ENCODE measurements around the gene UBE2D4. TPM values are rescaled to one million over a fixed set of nuclear protein-coding genes. Genes with fewer than 3 reads are reported as not detected.
A peak's percentile ranks its signal among the peaks of the same experiment; 100 is the strongest.

Gene UBE2D4
- total and polyA plus RNA-seq, 9 of the 15 experiments (the other 6 are each of a cell fraction or from before 2014, with no cell fraction given), result 3.3 to 16.2 (median 7.5) TPM

DNA sequence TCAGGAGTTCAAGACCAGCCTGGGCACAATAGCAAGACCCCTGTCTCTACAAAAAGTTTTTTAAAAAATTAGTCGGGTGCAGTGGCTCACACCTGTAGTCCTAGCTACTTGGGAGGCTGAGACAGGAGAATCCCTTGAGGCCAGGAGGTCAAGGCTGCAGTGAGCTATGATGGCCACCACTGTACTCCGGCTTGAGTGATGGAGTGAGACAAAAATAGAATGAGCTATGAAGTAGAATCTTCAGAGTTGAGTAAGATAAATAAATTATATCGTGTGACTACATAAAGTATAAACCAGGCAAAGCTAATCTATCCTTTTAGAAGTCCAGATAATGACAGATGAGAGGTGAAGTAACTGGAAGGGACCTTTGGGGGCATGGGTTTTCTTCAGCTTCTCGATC is 41.6 kb upstream of the UBE2D4 start:
- 0 out of 3 replicates have a peak, but pooled peaks have one; percentile 26 for ATAC-seq
- Histone ChIP-seq H3K4me1 (replicated peaks in 1 of 2; ENCODE audit: control insufficient read depth in 2 of 2, insufficient read depth in 2 of 2, low read length in 2 of 2) (peaks cover 0 to 3% of the 10 kb centered on the region in 2 experiments; a peak in 1 of 5 replicates), H3K79me2 (ENCODE audit: control insufficient read depth, insufficient read depth, low read length) (peaks cover 12% of the 10 kb centered on the region; the same call in 2 of the 3 replicates), H3K27ac (ENCODE audit: extremely low read depth, low read depth, low read length) (no peak overlapping the region), H3K9me1 (ENCODE audit: control insufficient read depth, insufficient read depth, low read length) (no peaks in the 10 kb centered on the region), H3K36me3 (ENCODE audit: control insufficient read depth, insufficient read depth, low read length) (peaks cover 54% of the 10 kb centered on the region), H3K9ac (ENCODE audit: insufficient read depth in 1 of 2, low read depth in 2 of 2, low read length in 2 of 2) (no peak overlapping the region), H3K9me3 (replicated peaks; ENCODE audit: control insufficient read depth, insufficient read depth, low read depth, low read length) (no peaks in the 10 kb centered on the region), H2AFZ (ENCODE audit: low read depth, low read length) (no peak overlapping the region), H3K27me3 (ENCODE audit: control insufficient read depth in 2 of 2, insufficient read depth in 2 of 2, low read length in 2 of 2) (no peaks in the 10 kb centered on the region), H3K4me3 (no peak overlapping the region), H4K20me1 (replicated peaks; ENCODE audit: control insufficient read depth, insufficient read depth, low read length) (no peaks in the 10 kb centered on the region), H3K4me2 (ENCODE audit: insufficient read depth, low read length) (no peak overlapping the region)
- intact Hi-C loops (cut with micrococcal nuclease), result no loop called here
- 77% methylated on average over 4 of the region's 4 CpGs for WGBS (ENCODE audit: insufficient coverage, low coverage, missing lambda C conversion rate)
- no peak for FAIRE-seq
- 0 out of 2 replicates have a peak, but pooled peaks have one; percentile 12 for TF ChIP-seq MEF2A (IDR thresholded peaks at IDR 0.05; ENCODE audit: control insufficient read depth, low read depth, low read length)
- no peak for TF ChIP-seq GATA2 (CRISPR knock-in tag; IDR thresholded peaks at IDR 0.05)
- CTCF ChIA-PET (ENCODE audit: low intra/inter-chr PET ratio), result no interaction called here
- in situ Hi-C loops (cut with MboI), result no loop called here
- no peak for DNase-seq (ENCODE audit: extremely low read depth in 1 of 4, low spot score in 3 of 4)
- no TSS peak for BruUV-seq (replicated peaks)
- POLR2A ChIA-PET, result interaction anchor here (0.6 to 2.5 kb wide), 4 partner anchors 11 to 186 kb away, joined by 3 to 19 read pairs (median 4); partner anchors contain the start of gene MRPS24

DNA sequence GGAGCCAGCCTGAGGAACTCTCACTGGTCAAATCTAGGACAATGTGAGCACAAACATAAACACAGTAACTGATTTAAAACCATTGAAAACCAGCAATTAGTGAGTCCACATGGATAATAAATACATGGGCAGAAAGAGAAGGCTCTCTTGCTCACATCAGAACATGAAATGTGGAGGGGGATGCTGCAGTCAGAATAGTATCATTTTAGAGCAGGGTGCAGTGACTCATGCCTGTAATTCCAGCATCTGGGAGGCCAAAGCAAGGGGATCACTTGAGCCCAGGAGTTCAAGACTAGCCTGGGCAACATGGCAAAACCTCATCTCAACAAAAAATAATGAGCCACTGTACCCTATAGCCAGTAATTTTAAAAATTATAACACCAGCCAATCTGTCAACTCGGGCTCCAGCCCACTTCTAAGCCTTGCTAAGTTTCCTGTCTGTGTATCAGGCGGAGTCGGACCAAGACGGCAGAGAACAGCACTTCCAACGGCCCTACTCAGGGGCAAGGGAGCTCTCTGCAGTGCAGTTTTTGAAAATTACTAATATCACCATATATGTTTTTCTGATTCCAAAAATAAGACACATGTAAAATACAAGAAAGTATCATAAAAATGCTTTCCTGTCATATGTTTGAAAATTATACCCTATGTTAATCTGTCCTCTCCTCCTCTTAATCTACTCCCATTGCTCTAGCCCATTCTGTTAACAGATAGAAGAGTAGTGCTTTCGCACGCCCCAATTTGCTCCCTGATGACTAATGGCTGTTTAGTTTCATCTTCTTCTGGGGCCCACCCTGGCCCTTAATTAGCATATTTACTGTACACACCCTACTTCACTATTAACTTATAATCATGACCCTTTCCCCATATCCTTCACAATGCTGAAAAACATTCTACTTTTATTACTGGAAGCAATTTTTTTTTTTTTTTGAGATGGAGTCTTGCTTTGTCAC is 37.0 kb upstream of the UBE2D4 start:
- intact Hi-C loops (cut with micrococcal nuclease), result no loop called here
- in situ Hi-C loops (cut with MboI), result no loop called here
- Histone ChIP-seq H3K79me2 (ENCODE audit: control insufficient read depth, insufficient read depth, low read length) (peaks cover 33% of the 10 kb centered on the region), H3K36me3 (ENCODE audit: control insufficient read depth, insufficient read depth, low read length) (peaks cover 20% of the 10 kb centered on the region; the same call in 2 of the 3 replicates), H3K9ac (ENCODE audit: insufficient read depth in 1 of 2, low read depth in 2 of 2, low read length in 2 of 2) (peak overlapping the region in 1 of 2 experiments; percentile 19; a peak in 1 of 4 replicates), H3K4me2 (ENCODE audit: insufficient read depth, low read length) (no peak overlapping the region; the same call in 1 of the 2 replicates), H3K27me3 (ENCODE audit: control insufficient read depth in 2 of 2, insufficient read depth in 2 of 2, low read length in 2 of 2) (no peaks in the 10 kb centered on the region), H3K9me1 (ENCODE audit: control insufficient read depth, insufficient read depth, low read length) (no peaks in the 10 kb centered on the region), H2AFZ (ENCODE audit: low read depth, low read length) (no peak overlapping the region), H3K9me3 (replicated peaks; ENCODE audit: control insufficient read depth, insufficient read depth, low read depth, low read length) (no peaks in the 10 kb centered on the region), H3K4me1 (replicated peaks in 1 of 2; ENCODE audit: control insufficient read depth in 2 of 2, insufficient read depth in 2 of 2, low read length in 2 of 2) (peaks cover 8 to 9% of the 10 kb centered on the region in 2 experiments; a peak in 3 of 5 replicates), H3K4me3 (no peak overlapping the region), H4K20me1 (replicated peaks; ENCODE audit: control insufficient read depth, insufficient read depth, low read length) (no peaks in the 10 kb centered on the region), H3K27ac (ENCODE audit: extremely low read depth, low read depth, low read length) (no peak overlapping the region)
- no TSS peak for BruUV-seq (replicated peaks)
- ChIA-PET POLR2A (interaction anchor here (1.0 kb wide), 1 partner anchor 15 kb away, joined by 3 read pairs; no protein-coding TSS in a partner anchor), CTCF (ENCODE audit: low intra/inter-chr PET ratio) (no interaction called here)
- FAIRE-seq (no peak), ATAC-seq (peak; percentile 60), DNase-seq (ENCODE audit: extremely low read depth in 1 of 4, low spot score in 3 of 4) (peak in 1 of 4 experiments; percentile 36)
- 33% methylated on average over 7 of the region's 7 CpGs for WGBS (ENCODE audit: insufficient coverage, low coverage, missing lambda C conversion rate)
- TF ChIP-seq POLR3G (IDR thresholded peaks at IDR 0.05; ENCODE audit: extremely low read depth, insufficient read length, insufficient replicate concordance) (no peak), ZNF263 (CRISPR knock-in tag; IDR thresholded peaks at IDR 0.05; ENCODE audit: borderline replicate concordance) (no peak), ZC3H4 (CRISPR knock-in tag; IDR thresholded peaks at IDR 0.05; ENCODE audit: borderline replicate concordance) (no peak), JUND (IDR thresholded peaks at IDR 0.05; ENCODE audit: borderline replicate concordance, low read depth, low read length) (peak; percentile 48; the same call in 1 of the 2 replicates), JUND (tag; IDR thresholded peaks at IDR 0.05; ENCODE audit: borderline replicate concordance, low read depth, low read length) (no peak), FOSL1 (tag; conservative IDR thresholded peaks at IDR 0.05) (peak; percentile 46; the same call in 1 of the 2 replicates)
- TF ChIP-seq, protein P1, sequence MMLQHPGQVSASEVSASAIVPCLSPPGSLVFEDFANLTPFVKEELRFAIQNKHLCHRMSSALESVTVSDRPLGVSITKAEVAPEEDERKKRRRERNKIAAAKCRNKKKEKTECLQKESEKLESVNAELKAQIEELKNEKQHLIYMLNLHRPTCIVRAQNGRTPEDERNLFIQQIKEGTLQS (IDR thresholded peaks at IDR 0.05), result 0 out of 2 replicates have a peak, but pooled peaks have one; percentile 13
- TF ChIP-seq, protein P1 (CRISPR knock-in tag; conservative IDR thresholded peaks at IDR 0.05), result no peak
